Vagina (tissue), 2 donors: ENCODE measurements around the gene TGFBR2. TPM values are rescaled to one million over a fixed set of nuclear protein-coding genes. Genes with fewer than 3 reads are reported as not detected.

Source experiments
- DNase-seq, 2 donors: peaks; one replicate each; pipeline ENCODE4 v3.0.0-alpha.2; 2017; ENCODE audit errors: extremely low spot score in 2 of 2
- H3K27ac ChIP-seq: fragments of 200-600 bp; sonication (generic); one replicate; pipeline ENCODE4 v1.5.1; 2019
- H3K27me3 ChIP-seq: fragments of 200-600 bp; sonication (generic); one replicate; pipeline ENCODE4 v1.5.1; 2019
- H3K36me3 ChIP-seq, 2 donors: fragments of 200-600 bp; sonication (generic); one replicate each; pipeline ENCODE4 v1.5.1; 2017 to 2019
- H3K4me1 ChIP-seq: fragments of 200-600 bp; sonication (generic); one replicate; pipeline ENCODE4 v1.5.1; 2019
- H3K4me3 ChIP-seq, 2 donors: fragments of 200-600 bp; sonication (generic); 1 replicate in 1 of 2; 2 replicates in 1 of 2; pipeline ENCODE4 v1.5.1; 2016 to 2019
- H3K9me3 ChIP-seq: fragments of 200-600 bp; sonication (generic); one replicate; pipeline ENCODE4 v1.5.1; 2019
- CTCF ChIP-seq, 3 experiments: fragments of 450-650 bp in 2 of 3; fragments of 200-600 bp in 1 of 3; sonication (generic) in 1 of 3; IDR thresholded peaks; one replicate each; pipeline ENCODE4 v1.5.1; 2017 to 2019; ENCODE audit warnings: antibody characterized with exemption in 3 of 3, mild to moderate bottlenecking in 2 of 3, moderate library complexity in 2 of 3
- POLR2A ChIP-seq, 2 donors: fragments of 450-650 bp; IDR thresholded peaks; one replicate each; pipeline ENCODE4 v1.6.1; 2017; ENCODE audit warnings: antibody characterized with exemption in 2 of 2, mild to moderate bottlenecking in 2 of 2, moderate library complexity in 2 of 2
- POLR2AphosphoS5 ChIP-seq, 2 donors: sonication (generic); formaldehyde crosslinking; IDR thresholded peaks; one replicate each; pipeline ENCODE4 v1.9.0; 2017; ENCODE audit warnings: antibody characterized with exemption in 2 of 2, mild to moderate bottlenecking in 2 of 2, low read depth in 1 of 2; ENCODE audit not compliant: insufficient read depth in 1 of 2
- intact Hi-C: fragments of 100-400 bp; cut with DNase I; formaldehyde crosslinking; loops from one replicate; pipeline ENCODE4 v1.15.1; 2023
- total RNA-seq: library from RNA; depleted of rRNA; stranded (reverse); fragments of >200 nt; gene quantifications from one replicate; pipeline ENCODE4 v1.2.3, GENCODE V29; 2016

Gene TGFBR2
- total RNA-seq, 1 donor from 2014 or later = 176 TPM

- Histone ChIP-seq H3K4me1 (peaks cover 75% of the 10 kb centered on the region), H3K27me3 (no peaks in the 10 kb centered on the region), H3K36me3 (peaks cover 0 to 60% of the 10 kb centered on the region in 2 donors), H3K4me3 (no peak overlapping the region), H3K9me3 (no peaks in the 10 kb centered on the region), H3K27ac (no peak overlapping the region)
- no peak for DNase-seq
- no peak for TF ChIP-seq POLR2A (IDR thresholded peaks at IDR 0.05)
- TF ChIP-seq POLR2AphosphoS5 (IDR thresholded peaks at IDR 0.05; ENCODE audit: insufficient read depth in 1 of 2, low read depth in 1 of 2) = no peak
- TF ChIP-seq CTCF (IDR thresholded peaks at IDR 0.05) = no peak
- intact Hi-C loops = no loop called here
Measured at GRCh38 chr3:30675774-30676173, 69.4 kb downstream of the TGFBR2 start.

- TF ChIP-seq CTCF (IDR thresholded peaks at IDR 0.05) (no peak), POLR2A (IDR thresholded peaks at IDR 0.05) (no peak), POLR2AphosphoS5 (IDR thresholded peaks at IDR 0.05; ENCODE audit: insufficient read depth in 1 of 2, low read depth in 1 of 2) (no peak)
- intact Hi-C loops = no loop called here
- no peak for DNase-seq
- H3K27ac ChIP-seq = peak overlapping the region; percentile 27
- peaks cover 0 to 59% of the 10 kb centered on the region in 2 donors for H3K36me3 ChIP-seq
- H3K27me3 ChIP-seq = no peaks in the 10 kb centered on the region
- H3K4me1 ChIP-seq = peaks cover 84% of the 10 kb centered on the region
- no peaks in the 10 kb centered on the region for H3K9me3 ChIP-seq
- no peak overlapping the region for H3K4me3 ChIP-seq
Measured at GRCh38 chr3:30676424-30677346, 70.3 kb downstream of the TGFBR2 start.

GRCh38 chr3:30677347-30677685, 70.9 kb downstream of the TGFBR2 start:
- peak overlapping the region; percentile 27 for H3K27ac ChIP-seq
- peaks cover 90% of the 10 kb centered on the region for H3K4me1 ChIP-seq
- DNase-seq = no peak
- no peaks in the 10 kb centered on the region for H3K9me3 ChIP-seq
- H3K4me3 ChIP-seq = no peak overlapping the region
- no peak for TF ChIP-seq POLR2AphosphoS5 (IDR thresholded peaks at IDR 0.05; ENCODE audit: insufficient read depth in 1 of 2, low read depth in 1 of 2)
- TF ChIP-seq CTCF (IDR thresholded peaks at IDR 0.05) = no peak
- no peak for TF ChIP-seq POLR2A (IDR thresholded peaks at IDR 0.05)
- no peaks in the 10 kb centered on the region for H3K27me3 ChIP-seq
- intact Hi-C loops = no loop called here
- H3K36me3 ChIP-seq = peaks cover 0 to 53% of the 10 kb centered on the region in 2 donors

- intact Hi-C loops = no loop called here
- Histone ChIP-seq H3K27ac (peak overlapping the region; percentile 42), H3K36me3 (peaks cover 0 to 47% of the 10 kb centered on the region in 2 donors), H3K9me3 (no peaks in the 10 kb centered on the region), H3K4me3 (no peak overlapping the region), H3K27me3 (no peaks in the 10 kb centered on the region), H3K4me1 (peaks cover 91% of the 10 kb centered on the region)
- no peak for DNase-seq
- TF ChIP-seq CTCF (IDR thresholded peaks at IDR 0.05) (no peak), POLR2AphosphoS5 (IDR thresholded peaks at IDR 0.05; ENCODE audit: insufficient read depth in 1 of 2, low read depth in 1 of 2) (no peak)
Measured at GRCh38 chr3:30679045-30679444, 72.6 kb downstream of the TGFBR2 start.
